Type B pancreatic cell (in vitro differentiated cells): ENCODE results near the gene ROCK1. TPM values are rescaled to one million over a fixed set of nuclear protein-coding genes. Genes with fewer than 3 reads are reported as not detected.
"Not testable (repeated sequence)": the region's sequence is repeated elsewhere in the genome, so short reads cannot be mapped to it uniquely, and the experiment has no call there.

Experiments
- DNase-seq: peaks from one replicate; pipeline ENCODE4 v3.0.0; 2021; ENCODE audit warnings: mixed read lengths; ENCODE audit not compliant: unreplicated experiment; ENCODE audit errors: extremely low spot score
- H3K27ac Mint-ChIP-seq: 2 replicates; pipeline ENCODE4 v1.8.0; 2021; ENCODE audit warnings: mild to moderate bottlenecking, mixed read lengths
- H3K27me3 Mint-ChIP-seq: 2 replicates; pipeline ENCODE4 v1.8.0; 2021; ENCODE audit warnings: mixed read lengths
- H3K36me3 Mint-ChIP-seq: 2 replicates; pipeline ENCODE4 v1.8.0; 2021; ENCODE audit warnings: mixed read lengths
- H3K4me1 Mint-ChIP-seq: one replicate; pipeline ENCODE4 v1.8.0; 2021; ENCODE audit warnings: mixed read lengths; ENCODE audit not compliant: unreplicated experiment
- H3K4me3 Mint-ChIP-seq: 2 replicates; pipeline ENCODE4 v1.8.0; 2021; ENCODE audit warnings: mild to moderate bottlenecking, mixed read lengths
- H3K9me3 Mint-ChIP-seq: 2 replicates; pipeline ENCODE4 v1.8.0; 2021; ENCODE audit warnings: mixed read lengths
- total RNA-seq: library from RNA; stranded (reverse); gene quantifications from 2 replicates; pipeline ENCODE4 v1.2.1, GENCODE V29; 2021; ENCODE audit warnings: low replicate concordance
- TF ChIP-seq, protein P1 (sequence below): fragments of 200-600 bp; sonication (generic); conservative IDR thresholded peaks from 2 replicates; pipeline ENCODE4 v1.5.0; 2021; ENCODE audit warnings: antibody characterized with exemption, mild to moderate bottlenecking

The ROCK1 gene
- total RNA-seq, 1 donor from 2014 or later: 42.4 TPM

DNA sequence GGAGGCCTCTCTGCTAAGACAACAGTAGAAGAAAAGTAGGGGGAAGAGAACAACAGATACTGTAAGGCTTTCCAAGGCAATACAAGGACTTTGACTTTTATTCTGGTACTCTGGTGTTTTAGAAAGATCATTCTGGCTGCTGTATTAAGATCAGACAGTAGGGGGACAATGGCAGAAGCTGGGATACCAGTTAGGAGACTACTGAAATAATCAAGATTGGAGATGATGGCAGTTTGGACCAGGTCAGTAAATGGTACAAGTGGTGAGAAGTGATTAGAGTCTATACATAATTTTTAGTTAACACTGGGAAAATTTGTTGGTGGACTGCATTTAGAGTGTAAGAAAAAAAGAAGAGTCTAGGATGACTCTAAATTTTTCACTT lies 139.7 kb downstream of the ROCK1 start:
- Mint-ChIP-seq H3K9me3 (peaks cover 5% of the 10 kb centered on the region), H3K27me3 (no peaks in the 10 kb centered on the region), H3K4me3 (no peak overlapping the region), H3K36me3 (peaks cover 34% of the 10 kb centered on the region), H3K4me1 (no peaks in the 10 kb centered on the region), H3K27ac (no peak overlapping the region)
- TF ChIP-seq, protein P1, sequence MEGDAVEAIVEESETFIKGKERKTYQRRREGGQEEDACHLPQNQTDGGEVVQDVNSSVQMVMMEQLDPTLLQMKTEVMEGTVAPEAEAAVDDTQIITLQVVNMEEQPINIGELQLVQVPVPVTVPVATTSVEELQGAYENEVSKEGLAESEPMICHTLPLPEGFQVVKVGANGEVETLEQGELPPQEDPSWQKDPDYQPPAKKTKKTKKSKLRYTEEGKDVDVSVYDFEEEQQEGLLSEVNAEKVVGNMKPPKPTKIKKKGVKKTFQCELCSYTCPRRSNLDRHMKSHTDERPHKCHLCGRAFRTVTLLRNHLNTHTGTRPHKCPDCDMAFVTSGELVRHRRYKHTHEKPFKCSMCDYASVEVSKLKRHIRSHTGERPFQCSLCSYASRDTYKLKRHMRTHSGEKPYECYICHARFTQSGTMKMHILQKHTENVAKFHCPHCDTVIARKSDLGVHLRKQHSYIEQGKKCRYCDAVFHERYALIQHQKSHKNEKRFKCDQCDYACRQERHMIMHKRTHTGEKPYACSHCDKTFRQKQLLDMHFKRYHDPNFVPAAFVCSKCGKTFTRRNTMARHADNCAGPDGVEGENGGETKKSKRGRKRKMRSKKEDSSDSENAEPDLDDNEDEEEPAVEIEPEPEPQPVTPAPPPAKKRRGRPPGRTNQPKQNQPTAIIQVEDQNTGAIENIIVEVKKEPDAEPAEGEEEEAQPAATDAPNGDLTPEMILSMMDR: peak; percentile 73
- no peak for DNase-seq

DNA sequence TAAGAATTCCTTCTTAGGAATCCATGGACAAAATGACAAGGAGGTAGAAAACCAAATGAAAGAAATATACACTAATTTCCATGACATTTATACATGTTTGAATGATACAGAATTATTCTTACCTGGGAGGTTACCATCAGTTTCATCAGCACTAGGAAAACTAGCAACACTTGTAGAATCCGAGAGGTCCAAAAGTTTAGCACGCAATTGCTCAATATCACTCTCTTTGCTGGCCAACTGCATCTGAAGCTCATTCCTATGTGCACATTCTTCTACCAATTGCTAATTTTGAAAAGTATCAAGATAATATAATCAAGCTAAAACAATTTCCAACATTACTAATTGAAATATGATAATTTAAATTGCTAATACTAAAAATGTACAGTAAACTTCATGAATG lies 144.8 kb downstream of the ROCK1 start:
- Mint-ChIP-seq H3K4me3 (no peak overlapping the region), H3K36me3 (peaks cover 14% of the 10 kb centered on the region), H3K9me3 (peaks cover 1% of the 10 kb centered on the region), H3K4me1 (no peaks in the 10 kb centered on the region), H3K27me3 (no peaks in the 10 kb centered on the region), H3K27ac (no peak overlapping the region)
- no peak for DNase-seq
- TF ChIP-seq, protein P1: no peak

DNA sequence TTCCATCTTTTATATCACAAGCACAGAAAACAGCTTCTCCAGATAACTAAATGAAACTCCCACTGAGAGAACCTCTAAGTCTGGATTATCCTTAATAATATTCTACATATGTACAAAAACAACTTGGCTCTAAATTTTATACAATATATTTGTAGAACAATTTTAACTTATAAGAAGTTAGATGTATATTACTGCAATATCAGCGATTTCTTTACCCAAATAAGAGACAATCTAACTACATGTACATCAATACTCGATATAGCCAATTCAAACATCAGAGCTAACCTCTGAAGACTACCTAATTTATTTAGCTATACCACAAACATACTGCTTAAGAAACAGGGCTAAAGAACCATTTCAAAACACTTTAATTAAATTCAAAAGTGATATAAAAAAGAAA lies 148.6 kb downstream of the ROCK1 start:
- H3K9me3 Mint-ChIP-seq: no peaks in the 10 kb centered on the region
- H3K4me1 Mint-ChIP-seq: no peaks in the 10 kb centered on the region
- no peak overlapping the region for H3K4me3 Mint-ChIP-seq
- no peaks in the 10 kb centered on the region for H3K27me3 Mint-ChIP-seq
- no peak overlapping the region for H3K27ac Mint-ChIP-seq
- DNase-seq: no peak
- TF ChIP-seq, protein P1: no peak
- H3K36me3 Mint-ChIP-seq: peaks cover 13% of the 10 kb centered on the region

DNA sequence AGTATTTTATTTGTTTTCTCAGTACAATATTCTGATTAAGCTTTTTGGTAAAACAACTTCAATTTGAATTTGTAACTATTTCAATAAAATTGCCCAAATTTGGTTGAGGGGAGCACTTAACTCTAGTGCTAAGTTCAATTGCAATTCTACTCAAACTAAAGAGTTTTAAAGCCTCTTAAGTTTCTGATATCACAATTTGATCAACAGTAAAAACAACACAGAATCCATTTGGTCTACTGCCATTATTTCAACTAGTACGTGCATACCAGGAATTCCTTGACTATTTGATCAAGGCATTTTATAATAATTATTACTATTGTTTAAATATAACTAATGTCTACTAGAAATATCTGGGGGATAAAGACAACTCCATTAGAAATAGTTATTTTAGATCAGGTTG lies 150.9 kb downstream of the ROCK1 start:
- Mint-ChIP-seq H3K9me3 (no peaks in the 10 kb centered on the region), H3K27me3 (no peaks in the 10 kb centered on the region), H3K27ac (no peak overlapping the region), H3K4me3 (no peak overlapping the region), H3K36me3 (peaks cover 7% of the 10 kb centered on the region), H3K4me1 (no peaks in the 10 kb centered on the region)
- TF ChIP-seq, protein P1: no peak
- no peak for DNase-seq

DNA sequence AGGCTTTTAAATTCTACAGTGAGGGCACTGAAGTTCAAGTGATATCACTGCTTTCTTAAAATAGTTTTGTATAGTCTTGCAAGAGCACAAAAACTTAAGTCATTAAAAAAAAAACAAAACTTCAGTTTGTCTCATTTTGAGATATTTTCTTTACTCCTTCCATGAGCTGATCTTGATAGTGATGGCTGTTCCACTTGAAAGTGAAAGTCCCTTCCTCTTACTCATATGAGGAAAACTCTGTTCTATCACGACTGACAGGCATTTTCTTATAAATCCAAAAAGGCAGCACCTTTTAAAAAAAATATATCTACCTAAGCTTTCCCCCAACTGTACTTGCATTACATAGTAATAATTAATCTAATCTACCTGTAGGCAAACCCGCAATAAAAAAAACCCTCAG lies 160.8 kb downstream of the ROCK1 start:
- not testable (repeated sequence) for DNase-seq, H3K4me1 Mint-ChIP-seq, H3K36me3 Mint-ChIP-seq, H3K4me3 Mint-ChIP-seq, H3K9me3 Mint-ChIP-seq, H3K27me3 Mint-ChIP-seq, H3K27ac Mint-ChIP-seq

Other genes starting within 250 kb of the ROCK1 start
- gene GREB1L, start 130.4 kb upstream of the ROCK1 start, total RNA-seq: 3.6 and 6.5 TPM in 2 replicates